Testis (tissue), 2 donors: ENCODE measurements around the gene GADD45G.

Experiments used
- POLR2A ChIP-seq: fragments of 450-650 bp; IDR thresholded peaks from one replicate; pipeline ENCODE4 v1.6.1; 2017; ENCODE audit warnings: antibody characterized with exemption, mild to moderate bottlenecking, moderate library complexity
- TF ChIP-seq, protein P1 (sequence below), 3 experiments: fragments of 450-650 bp in 2 of 3; fragments of 200-600 bp in 1 of 3; sonication (generic) in 1 of 3; IDR thresholded peaks; one replicate each; pipeline ENCODE4 v1.5.1; 2016 to 2019; ENCODE audit warnings: antibody characterized with exemption in 3 of 3, mild to moderate bottlenecking in 2 of 3, moderate library complexity in 1 of 3

DNA sequence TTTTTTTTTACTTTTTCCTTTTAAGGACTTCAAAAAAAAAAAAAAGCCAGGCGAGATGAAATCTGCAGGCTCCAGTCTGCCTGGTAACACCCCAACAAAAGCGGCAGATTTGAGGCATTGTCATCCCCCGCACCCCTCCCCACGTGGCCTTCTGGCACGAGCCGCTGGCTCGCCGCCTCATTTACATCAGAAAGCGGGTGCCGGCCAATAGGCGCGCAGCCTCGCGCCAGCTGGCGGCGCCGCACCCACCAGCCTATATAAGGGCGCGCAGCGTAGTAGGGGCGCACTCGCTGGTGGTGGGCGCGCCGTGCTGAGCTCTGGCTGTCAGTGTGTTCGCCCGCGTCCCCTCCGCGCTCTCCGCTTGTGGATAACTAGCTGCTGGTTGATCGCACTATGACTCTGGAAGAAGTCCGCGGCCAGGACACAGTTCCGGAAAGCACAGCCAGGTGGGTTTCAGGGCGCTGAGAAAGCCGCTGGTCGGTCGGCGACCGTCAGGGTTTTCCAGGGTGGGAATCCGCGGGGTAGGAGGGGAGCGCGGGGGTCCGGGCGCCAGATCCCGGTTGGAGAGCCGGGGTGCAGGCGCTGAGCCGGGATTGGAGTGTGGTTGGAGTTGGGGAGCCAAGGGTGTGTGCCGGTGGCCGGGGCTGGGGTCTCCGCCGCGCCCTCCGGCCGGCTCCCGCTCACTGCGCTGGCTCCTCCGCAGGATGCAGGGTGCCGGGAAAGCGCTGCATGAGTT lies at the start of gene GADD45G:
- TF ChIP-seq, protein P1, sequence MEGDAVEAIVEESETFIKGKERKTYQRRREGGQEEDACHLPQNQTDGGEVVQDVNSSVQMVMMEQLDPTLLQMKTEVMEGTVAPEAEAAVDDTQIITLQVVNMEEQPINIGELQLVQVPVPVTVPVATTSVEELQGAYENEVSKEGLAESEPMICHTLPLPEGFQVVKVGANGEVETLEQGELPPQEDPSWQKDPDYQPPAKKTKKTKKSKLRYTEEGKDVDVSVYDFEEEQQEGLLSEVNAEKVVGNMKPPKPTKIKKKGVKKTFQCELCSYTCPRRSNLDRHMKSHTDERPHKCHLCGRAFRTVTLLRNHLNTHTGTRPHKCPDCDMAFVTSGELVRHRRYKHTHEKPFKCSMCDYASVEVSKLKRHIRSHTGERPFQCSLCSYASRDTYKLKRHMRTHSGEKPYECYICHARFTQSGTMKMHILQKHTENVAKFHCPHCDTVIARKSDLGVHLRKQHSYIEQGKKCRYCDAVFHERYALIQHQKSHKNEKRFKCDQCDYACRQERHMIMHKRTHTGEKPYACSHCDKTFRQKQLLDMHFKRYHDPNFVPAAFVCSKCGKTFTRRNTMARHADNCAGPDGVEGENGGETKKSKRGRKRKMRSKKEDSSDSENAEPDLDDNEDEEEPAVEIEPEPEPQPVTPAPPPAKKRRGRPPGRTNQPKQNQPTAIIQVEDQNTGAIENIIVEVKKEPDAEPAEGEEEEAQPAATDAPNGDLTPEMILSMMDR (IDR thresholded peaks at IDR 0.05), result peak in 2 of 3 experiments; percentile 5 to 7
- TF ChIP-seq POLR2A, result peak; percentile 96
